ENCODE measurements around the gene GTF2IRD1.
"Not testable (repeated sequence)": the region's sequence is repeated elsewhere in the genome, so short reads cannot be mapped to it uniquely, and the experiment has no call there.

The GTF2IRD1 gene

GRCh38 chr7:74494076-74494548 lies 40.4 kb downstream of the GTF2IRD1 start:
- DNase-seq, result no peak

GRCh38 chr7:74495112-74496086 lies 41.7 kb downstream of the GTF2IRD1 start:
- DNase-seq, result no peak

- DNase-seq, result no peak
Measured at GRCh38 chr7:74496272-74496671, 42.6 kb downstream of the GTF2IRD1 start.

GRCh38 chr7:74496773-74497172 lies 43.1 kb downstream of the GTF2IRD1 start:
- DNase-seq, result not testable (repeated sequence)

GRCh38 chr7:74498354-74498753 lies 44.6 kb downstream of the GTF2IRD1 start:
- no peak for DNase-seq

GRCh38 chr7:74498996-74499834 lies 45.5 kb downstream of the GTF2IRD1 start:
- no peak for DNase-seq

GRCh38 chr7:74499835-74500388 lies 46.2 kb downstream of the GTF2IRD1 start:
- no peak for DNase-seq

GRCh38 chr7:74501298-74501697 lies 47.6 kb downstream of the GTF2IRD1 start:
- no peak for DNase-seq

GRCh38 chr7:74502216-74502891 lies 48.6 kb downstream of the GTF2IRD1 start:
- peak; percentile 48 for DNase-seq

- no peak for DNase-seq
Measured at GRCh38 chr7:74503061-74503460, 49.4 kb downstream of the GTF2IRD1 start.

- DNase-seq, result no peak
Measured at GRCh38 chr7:74503943-74504342, 50.2 kb downstream of the GTF2IRD1 start.

- no peak for DNase-seq
Measured at GRCh38 chr7:74505471-74506324, 52.0 kb downstream of the GTF2IRD1 start.

- no peak for DNase-seq
Measured at GRCh38 chr7:74506325-74506724, 52.6 kb downstream of the GTF2IRD1 start.

- DNase-seq, result no peak
Measured at GRCh38 chr7:74507538-74508319, 54.0 kb downstream of the GTF2IRD1 start.

GRCh38 chr7:74509453-74509852 lies 55.7 kb downstream of the GTF2IRD1 start:
- DNase-seq, result not testable (repeated sequence)

GRCh38 chr7:74511345-74511744 lies 57.6 kb downstream of the GTF2IRD1 start:
- DNase-seq, result no peak

GRCh38 chr7:74512762-74513161 lies 59.1 kb downstream of the GTF2IRD1 start:
- no peak for DNase-seq

- no peak for DNase-seq
Measured at GRCh38 chr7:74514131-74514591, 60.5 kb downstream of the GTF2IRD1 start.

GRCh38 chr7:74515276-74515675 lies 61.6 kb downstream of the GTF2IRD1 start:
- DNase-seq, result no peak

GRCh38 chr7:74516214-74516613 lies 62.5 kb downstream of the GTF2IRD1 start:
- no peak for DNase-seq

GRCh38 chr7:74518041-74518440 lies 64.3 kb downstream of the GTF2IRD1 start:
- DNase-seq, result no peak

Data from NCI-H446 treated with DMSO at 0.1 percent for 48 hours (cell line).